ENCODE data around the gene CATSPERB. TPM values are rescaled to one million over a fixed set of nuclear protein-coding genes. Genes with fewer than 3 reads are reported as not detected.

Gene CATSPERB
- total RNA-seq, 1 donor from 2014 or later: not detected

DNA sequence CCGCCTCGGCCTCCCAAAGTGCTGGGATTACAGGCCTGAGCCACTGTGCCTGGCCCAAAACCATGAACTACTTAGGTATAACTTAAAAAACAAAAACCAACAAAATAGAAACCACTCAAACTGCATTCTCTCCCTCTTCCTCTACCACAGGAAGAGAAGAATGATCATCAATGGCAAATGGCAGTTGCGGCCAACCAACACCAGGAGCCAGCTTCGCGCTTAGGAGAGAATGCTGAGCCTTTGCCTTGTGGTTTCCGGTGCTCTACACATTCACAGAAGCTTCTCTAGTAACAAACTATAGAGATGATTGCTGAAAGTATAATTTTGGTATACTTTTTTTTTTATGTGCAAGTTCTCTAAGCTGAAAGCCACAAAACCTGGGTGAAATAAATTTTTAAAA lies 17.1 kb downstream of the CATSPERB start:
- ChIA-PET CTCF (no interaction called here), POLR2A (no interaction called here)
- H3K9me3 Mint-ChIP-seq: no peaks in the 10 kb centered on the region

DNA sequence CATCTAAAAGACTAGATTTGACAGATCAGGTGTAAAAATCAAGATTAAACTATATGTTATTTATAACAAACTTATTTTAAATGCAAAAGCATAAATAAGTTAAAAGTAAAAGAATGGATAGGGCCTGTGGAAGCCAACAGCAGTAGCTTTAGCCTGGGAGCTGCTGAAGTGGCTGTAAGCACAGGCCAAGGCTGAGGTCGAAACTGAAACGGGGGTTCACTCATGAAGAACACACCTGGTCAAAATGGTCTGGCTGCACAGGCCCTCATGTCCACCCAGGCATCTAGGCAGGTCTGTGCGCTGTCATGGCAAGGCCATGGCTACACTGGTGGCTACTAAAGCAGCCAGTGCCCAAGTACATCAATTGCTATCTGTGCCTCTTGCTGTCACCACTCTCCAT lies 23.1 kb downstream of the CATSPERB start:
- POLR2A ChIA-PET: no interaction called here
- TF ChIP-seq CTCF (IDR thresholded peaks at IDR 0.05): no peak
- H3K9me3 Mint-ChIP-seq: peaks cover 3% of the 10 kb centered on the region
- H3K36me3 Mint-ChIP-seq (ENCODE audit: low read depth): no peaks in the 10 kb centered on the region
- H3K27ac Mint-ChIP-seq: no peak overlapping the region
- intact Hi-C loops (cut with micrococcal nuclease): no loop called here
- CTCF ChIA-PET: no interaction called here
- peaks cover 5% of the 10 kb centered on the region for H3K27me3 Mint-ChIP-seq
- no peak for DNase-seq
- no peaks in the 10 kb centered on the region for H3K4me1 Mint-ChIP-seq
- H3K4me3 Mint-ChIP-seq: no peak overlapping the region
- no peak for ATAC-seq (ENCODE audit: low read depth)

More for the DNA sequence above, 17.1 kb downstream of the CATSPERB start:
- no peaks in the 10 kb centered on the region for H3K4me1 Mint-ChIP-seq
- no peak for TF ChIP-seq CTCF (IDR thresholded peaks at IDR 0.05)
- peaks cover 2% of the 10 kb centered on the region for H3K27me3 Mint-ChIP-seq
- H3K36me3 Mint-ChIP-seq (ENCODE audit: low read depth): no peaks in the 10 kb centered on the region
- DNase-seq (no peak), ATAC-seq (ENCODE audit: low read depth) (no peak)
- no peak overlapping the region for H3K27ac Mint-ChIP-seq
- intact Hi-C loops (cut with micrococcal nuclease): loop anchor here (2.0 kb wide), 1 partner anchor 282 kb away; no protein-coding TSS in a partner anchor
- H3K4me3 Mint-ChIP-seq: no peak overlapping the region

GRCh38 chr14:91706996-91707395 lies 24.9 kb downstream of the CATSPERB start:
- peaks cover 3% of the 10 kb centered on the region for H3K9me3 Mint-ChIP-seq
- no peak for TF ChIP-seq CTCF (IDR thresholded peaks at IDR 0.05)
- no peak overlapping the region for H3K27ac Mint-ChIP-seq
- POLR2A ChIA-PET: no interaction called here
- ATAC-seq (ENCODE audit: low read depth) (no peak), DNase-seq (no peak)
- H3K4me3 Mint-ChIP-seq: no peak overlapping the region
- no peaks in the 10 kb centered on the region for H3K4me1 Mint-ChIP-seq
- H3K27me3 Mint-ChIP-seq: peaks cover 5% of the 10 kb centered on the region
- H3K36me3 Mint-ChIP-seq (ENCODE audit: low read depth): no peaks in the 10 kb centered on the region
- intact Hi-C loops (cut with micrococcal nuclease): no loop called here
- CTCF ChIA-PET: no interaction called here

GRCh38 chr14:91694643-91695042 lies 37.2 kb downstream of the CATSPERB start:
- CTCF ChIA-PET: no interaction called here

DNA sequence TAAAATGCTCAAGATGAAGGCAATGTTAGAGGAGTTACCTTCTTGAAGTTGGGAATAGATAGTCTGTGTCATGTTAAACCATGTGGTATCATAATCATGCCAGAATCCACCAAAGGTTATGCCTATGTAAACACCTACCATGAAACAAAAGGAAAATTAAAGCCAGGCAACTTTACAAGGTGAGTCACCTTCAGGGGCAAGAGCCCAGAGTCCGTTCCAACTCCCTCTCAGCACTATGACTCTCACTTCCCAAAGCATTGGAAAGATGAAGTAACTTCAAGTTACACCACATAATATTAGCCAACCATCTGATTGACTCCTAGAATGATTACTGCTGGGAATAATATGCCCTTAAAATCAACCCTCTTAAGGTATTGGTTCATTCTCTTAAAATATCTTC lies 38.5 kb downstream of the CATSPERB start:
- CTCF ChIA-PET: no interaction called here
- H3K36me3 Mint-ChIP-seq (ENCODE audit: low read depth): no peaks in the 10 kb centered on the region
- H3K27ac Mint-ChIP-seq: no peak overlapping the region
- POLR2A ChIA-PET: no interaction called here
- H3K27me3 Mint-ChIP-seq: peaks cover 12% of the 10 kb centered on the region
- no peak overlapping the region for H3K4me3 Mint-ChIP-seq
- DNase-seq (no peak), ATAC-seq (ENCODE audit: low read depth) (no peak)
- intact Hi-C loops (cut with micrococcal nuclease): no loop called here
- no peak for TF ChIP-seq CTCF (IDR thresholded peaks at IDR 0.05)
- no peaks in the 10 kb centered on the region for H3K4me1 Mint-ChIP-seq
- H3K9me3 Mint-ChIP-seq: peaks cover 22% of the 10 kb centered on the region

More at GRCh38 chr14:91694643-91695042, 37.2 kb downstream of the CATSPERB start:
- intact Hi-C loops (cut with micrococcal nuclease): no loop called here
- Mint-ChIP-seq H3K27me3 (peaks cover 12% of the 10 kb centered on the region), H3K4me1 (no peaks in the 10 kb centered on the region), H3K27ac (no peak overlapping the region), H3K9me3 (peaks cover 19% of the 10 kb centered on the region), H3K4me3 (no peak overlapping the region), H3K36me3 (ENCODE audit: low read depth) (no peaks in the 10 kb centered on the region)
- POLR2A ChIA-PET: no interaction called here
- no peak for TF ChIP-seq CTCF (IDR thresholded peaks at IDR 0.05)
- ATAC-seq (ENCODE audit: low read depth): no peak
- no peak for DNase-seq
